HUES6 (cell line): ENCODE measurements around the gene C1QTNF1.

Experiments used
- H3K27ac ChIP-seq: 2 replicates; pipeline ENCODE4 v1.7.0; 2013; ENCODE audit warnings: low read depth, mild to moderate bottlenecking, low read length, inconsistent platforms
- H3K27me3 ChIP-seq: 2 replicates; pipeline ENCODE4 v1.6.1; 2013; ENCODE audit warnings: low read length; ENCODE audit not compliant: control insufficient read depth, insufficient read depth
- H3K36me3 ChIP-seq: 2 replicates; pipeline ENCODE4 v1.6.1; 2013; ENCODE audit warnings: low read length; ENCODE audit not compliant: control insufficient read depth, insufficient read depth
- H3K4me1 ChIP-seq: 2 replicates; pipeline ENCODE4 v1.6.1; 2013; ENCODE audit warnings: low read length; ENCODE audit not compliant: control insufficient read depth, insufficient read depth
- H3K4me3 ChIP-seq: 2 replicates; pipeline ENCODE4 v1.5.1; 2013; ENCODE audit warnings: low read depth, low read length
- H3K9ac ChIP-seq: one replicate; pipeline ENCODE4 v1.6.1; 2013; ENCODE audit warnings: mild to moderate bottlenecking, low read length
- H3K9me3 ChIP-seq: 2 replicates; pipeline ENCODE4 v1.6.1; 2013; ENCODE audit warnings: low read depth, low read length; ENCODE audit not compliant: control insufficient read depth, insufficient read depth

The C1QTNF1 gene, protein sequence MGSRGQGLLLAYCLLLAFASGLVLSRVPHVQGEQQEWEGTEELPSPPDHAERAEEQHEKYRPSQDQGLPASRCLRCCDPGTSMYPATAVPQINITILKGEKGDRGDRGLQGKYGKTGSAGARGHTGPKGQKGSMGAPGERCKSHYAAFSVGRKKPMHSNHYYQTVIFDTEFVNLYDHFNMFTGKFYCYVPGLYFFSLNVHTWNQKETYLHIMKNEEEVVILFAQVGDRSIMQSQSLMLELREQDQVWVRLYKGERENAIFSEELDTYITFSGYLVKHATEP

DNA sequence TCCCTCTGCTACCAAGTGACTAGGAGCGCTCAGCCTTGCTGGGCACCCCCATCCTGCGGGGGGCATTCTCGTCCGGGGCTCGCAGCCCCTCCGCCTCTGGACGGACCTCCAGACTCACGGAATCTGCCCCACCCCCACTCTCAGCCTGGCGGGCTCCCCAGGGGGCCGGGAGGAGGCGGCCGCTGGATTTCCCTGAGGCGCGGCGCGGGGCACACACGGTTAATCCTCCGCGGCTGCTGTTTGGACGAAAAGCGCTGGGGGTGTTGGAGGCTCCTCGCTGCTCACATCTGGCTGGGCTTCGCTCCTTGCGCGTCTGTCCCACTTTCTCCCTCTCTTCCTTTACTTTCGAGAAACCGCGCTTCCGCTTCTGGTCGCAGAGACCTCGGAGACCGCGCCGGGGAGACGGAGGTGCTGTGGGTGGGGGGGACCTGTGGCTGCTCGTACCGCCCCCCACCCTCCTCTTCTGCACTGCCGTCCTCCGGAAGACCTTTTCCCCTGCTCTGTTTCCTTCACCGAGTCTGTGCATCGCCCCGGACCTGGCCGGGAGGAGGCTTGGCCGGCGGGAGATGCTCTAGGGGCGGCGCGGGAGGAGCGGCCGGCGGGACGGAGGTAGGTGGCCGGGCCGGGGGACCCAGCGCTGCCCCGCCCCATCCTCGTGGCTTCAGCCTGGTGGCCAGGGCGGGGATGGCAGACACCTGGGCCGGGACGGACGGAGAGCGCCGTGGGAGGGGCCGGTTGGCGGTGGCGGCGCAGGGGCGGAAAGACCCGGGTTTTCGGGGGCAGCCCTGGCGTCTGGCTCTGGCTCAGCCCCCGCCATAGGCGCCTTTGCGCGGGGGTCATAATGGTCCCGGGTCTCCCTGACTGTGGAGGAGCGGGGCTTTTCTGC lies at the start of gene C1QTNF1:
Gene C1QTNF1, plus strand, starts transcription at position 284 of the 886 bp plus-strand sequence. CDS start 19,800 bp downstream, outside the sequence.
- Histone ChIP-seq H3K4me3 (peak within 1 kb of the TSS; percentile 68), H3K27me3 (peaks cover 95% of the 10 kb centered on the region), H3K4me1 (peaks cover 14% of the 10 kb centered on the region)

DNA sequence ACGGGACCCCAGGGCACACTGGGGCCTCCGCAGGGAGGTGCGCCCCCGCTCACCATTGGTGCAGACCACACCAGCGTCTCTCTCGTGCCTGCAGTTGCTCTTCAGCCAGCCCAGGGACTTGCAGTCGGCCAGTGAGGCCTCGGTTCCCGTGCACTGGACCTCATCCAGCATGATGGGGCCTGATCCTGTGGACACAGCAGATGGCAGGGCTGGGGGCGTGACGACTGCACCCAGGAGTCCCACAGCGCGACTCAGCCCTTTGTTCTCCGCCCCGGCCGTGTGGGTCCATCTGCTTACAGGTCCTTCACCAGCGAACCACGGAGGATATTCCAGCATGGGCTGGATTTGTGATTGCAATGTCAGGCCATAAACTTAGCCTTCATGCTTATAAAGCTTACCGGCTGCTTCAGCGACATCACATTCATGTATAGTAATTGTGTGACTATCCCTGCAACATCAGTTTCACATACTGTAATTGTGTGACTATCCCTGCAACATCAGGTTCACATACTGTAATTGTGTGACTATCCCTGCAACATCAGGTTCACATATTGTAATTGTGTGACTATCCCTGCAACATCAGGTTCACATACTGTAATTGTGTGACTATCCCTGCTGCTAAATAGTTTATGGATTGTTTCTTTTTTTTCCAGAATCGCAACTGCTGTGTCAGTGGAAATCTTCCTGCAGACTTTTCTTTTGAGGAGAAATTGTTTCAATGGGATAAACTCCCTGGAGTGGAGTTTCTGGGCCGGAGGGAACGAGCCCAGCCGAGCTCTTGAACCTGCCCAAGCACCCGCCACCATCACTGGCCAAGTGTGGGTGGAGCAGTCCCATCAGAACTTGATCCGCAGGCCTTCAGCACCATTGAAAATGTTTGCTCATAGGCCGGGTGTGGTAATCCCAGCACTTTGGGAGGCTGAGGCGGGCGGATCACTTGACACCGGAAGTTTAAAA lies 49.1 kb upstream of the C1QTNF1 start:
- Histone ChIP-seq H3K27ac (no peak overlapping the region), H3K9me3 (no peaks in the 10 kb centered on the region), H3K9ac (no peak overlapping the region), H3K36me3 (no peaks in the 10 kb centered on the region), H3K27me3 (no peaks in the 10 kb centered on the region), H3K4me3 (peak overlapping the region; percentile 33), H3K4me1 (peaks cover 20% of the 10 kb centered on the region)

More for the DNA sequence above, at the start of gene C1QTNF1:
- Histone ChIP-seq H3K9me3 (no peaks in the 10 kb centered on the region), H3K9ac (peak within 1 kb of the TSS; percentile 28), H3K27ac (no peak within 1 kb of the TSS), H3K36me3 (no peaks in the 10 kb centered on the region)

DNA sequence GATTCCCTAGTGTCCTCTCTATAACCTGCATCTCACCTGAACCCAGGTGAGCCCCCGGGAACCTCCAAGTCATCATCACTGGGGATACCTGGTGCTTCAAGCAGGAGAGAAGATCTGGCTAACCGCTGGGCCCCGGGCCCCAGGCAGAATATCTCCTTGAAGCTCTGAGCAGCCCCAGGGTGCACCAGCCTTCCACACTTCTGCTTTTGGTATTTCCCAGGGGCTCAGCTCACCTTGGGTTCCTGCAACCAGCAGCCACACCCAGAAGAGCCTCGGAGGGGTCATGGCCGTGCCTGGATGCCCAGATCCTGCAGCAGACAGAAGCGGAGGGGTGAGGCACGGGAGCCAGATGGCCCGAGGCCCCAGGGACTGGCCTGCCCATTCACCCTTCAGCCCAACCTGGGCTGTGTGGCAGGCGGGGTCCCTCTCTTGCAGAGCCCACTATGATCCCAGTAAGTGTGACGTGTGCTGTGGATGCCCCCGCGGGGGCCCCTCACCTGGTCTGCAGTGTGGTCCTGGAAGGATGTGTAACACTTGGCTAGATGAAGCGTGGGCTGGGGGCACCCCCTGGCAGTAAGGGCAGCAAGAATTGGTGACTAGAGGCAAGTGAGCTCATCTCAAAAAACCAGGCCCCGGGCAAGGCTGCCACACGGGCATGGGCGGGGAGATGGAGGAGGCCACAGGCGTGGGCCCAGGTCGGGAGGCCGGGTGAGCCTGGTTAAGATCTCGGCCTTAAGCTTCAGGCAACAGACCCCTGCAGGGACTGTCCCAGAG lies 46.9 kb upstream of the C1QTNF1 start:
- H3K9me3 ChIP-seq, result no peaks in the 10 kb centered on the region
- no peak overlapping the region for H3K9ac ChIP-seq
- no peak overlapping the region for H3K4me3 ChIP-seq
- H3K27ac ChIP-seq, result no peak overlapping the region
- H3K27me3 ChIP-seq, result no peaks in the 10 kb centered on the region
- no peaks in the 10 kb centered on the region for H3K36me3 ChIP-seq
- peaks cover 22% of the 10 kb centered on the region for H3K4me1 ChIP-seq

DNA sequence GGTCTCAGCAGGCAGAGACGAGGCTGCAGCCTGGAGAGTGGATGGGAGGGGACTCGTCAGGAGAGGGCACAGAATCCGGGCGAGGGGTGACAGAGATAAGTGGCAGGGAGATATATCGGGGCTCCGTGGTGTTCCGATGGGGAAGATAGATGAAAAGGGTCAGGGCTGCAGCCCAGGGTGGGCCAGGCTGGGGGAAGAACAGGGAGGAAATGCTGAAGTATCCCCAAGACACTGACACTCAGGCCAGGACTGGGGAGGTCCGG lies 46.4 kb upstream of the C1QTNF1 start:
- Histone ChIP-seq H3K9ac (no peak overlapping the region), H3K27ac (no peak overlapping the region)

DNA sequence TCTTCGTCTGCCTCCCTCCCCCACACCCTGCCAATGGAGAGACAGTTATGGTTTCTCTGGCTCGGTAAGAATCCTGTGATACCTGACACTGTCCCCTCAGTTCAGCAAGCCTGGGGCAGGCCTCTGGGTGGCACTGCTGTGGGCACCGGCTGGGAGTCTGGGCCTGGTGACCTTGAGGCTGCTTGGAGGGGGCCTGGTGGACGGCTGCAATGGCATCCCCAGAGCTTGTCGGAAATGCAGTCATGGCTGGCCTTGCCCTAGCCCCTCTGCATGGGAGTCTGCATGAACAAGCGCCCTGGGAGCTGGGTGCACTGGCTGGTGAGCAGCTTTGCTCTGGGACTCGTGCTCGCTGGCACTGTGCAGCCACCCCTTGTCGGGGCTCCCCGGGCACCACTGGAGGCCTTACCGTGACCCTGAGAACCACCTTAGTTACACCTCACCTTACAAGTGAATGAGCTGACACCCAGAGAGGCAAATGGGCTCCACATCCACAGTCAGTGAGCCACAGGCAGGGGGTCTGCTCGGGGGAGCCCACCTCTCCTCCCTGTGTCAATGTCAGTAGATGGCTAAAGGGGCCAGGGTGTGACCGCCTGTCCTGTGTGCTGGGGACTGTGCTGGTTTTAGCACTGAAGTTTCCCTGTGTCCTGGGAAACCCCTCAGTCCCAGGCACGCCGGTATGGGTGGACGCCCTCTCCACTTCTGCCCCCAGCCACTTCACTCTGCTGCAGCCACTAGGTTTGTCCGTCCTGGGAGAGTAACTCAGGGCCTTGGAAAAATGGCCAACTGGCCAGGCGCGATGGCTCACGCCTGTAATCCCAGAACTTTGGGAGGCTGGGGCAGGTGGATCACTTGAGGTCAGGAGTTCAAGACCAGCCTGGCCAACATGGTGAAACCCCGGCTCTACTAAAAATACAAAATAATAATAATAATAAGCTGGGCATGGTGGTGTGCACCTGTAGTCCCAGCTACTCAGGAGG lies 45.7 kb upstream of the C1QTNF1 start:
- Histone ChIP-seq H3K9me3 (no peaks in the 10 kb centered on the region), H3K27me3 (no peaks in the 10 kb centered on the region), H3K27ac (no peak overlapping the region), H3K4me3 (no peak overlapping the region), H3K9ac (no peak overlapping the region), H3K36me3 (no peaks in the 10 kb centered on the region), H3K4me1 (peaks cover 21% of the 10 kb centered on the region)

More for the DNA sequence above, 46.4 kb upstream of the C1QTNF1 start:
- H3K4me3 ChIP-seq, result no peak overlapping the region
- no peaks in the 10 kb centered on the region for H3K27me3 ChIP-seq
- peaks cover 22% of the 10 kb centered on the region for H3K4me1 ChIP-seq
- no peaks in the 10 kb centered on the region for H3K9me3 ChIP-seq
- H3K36me3 ChIP-seq, result no peaks in the 10 kb centered on the region

DNA sequence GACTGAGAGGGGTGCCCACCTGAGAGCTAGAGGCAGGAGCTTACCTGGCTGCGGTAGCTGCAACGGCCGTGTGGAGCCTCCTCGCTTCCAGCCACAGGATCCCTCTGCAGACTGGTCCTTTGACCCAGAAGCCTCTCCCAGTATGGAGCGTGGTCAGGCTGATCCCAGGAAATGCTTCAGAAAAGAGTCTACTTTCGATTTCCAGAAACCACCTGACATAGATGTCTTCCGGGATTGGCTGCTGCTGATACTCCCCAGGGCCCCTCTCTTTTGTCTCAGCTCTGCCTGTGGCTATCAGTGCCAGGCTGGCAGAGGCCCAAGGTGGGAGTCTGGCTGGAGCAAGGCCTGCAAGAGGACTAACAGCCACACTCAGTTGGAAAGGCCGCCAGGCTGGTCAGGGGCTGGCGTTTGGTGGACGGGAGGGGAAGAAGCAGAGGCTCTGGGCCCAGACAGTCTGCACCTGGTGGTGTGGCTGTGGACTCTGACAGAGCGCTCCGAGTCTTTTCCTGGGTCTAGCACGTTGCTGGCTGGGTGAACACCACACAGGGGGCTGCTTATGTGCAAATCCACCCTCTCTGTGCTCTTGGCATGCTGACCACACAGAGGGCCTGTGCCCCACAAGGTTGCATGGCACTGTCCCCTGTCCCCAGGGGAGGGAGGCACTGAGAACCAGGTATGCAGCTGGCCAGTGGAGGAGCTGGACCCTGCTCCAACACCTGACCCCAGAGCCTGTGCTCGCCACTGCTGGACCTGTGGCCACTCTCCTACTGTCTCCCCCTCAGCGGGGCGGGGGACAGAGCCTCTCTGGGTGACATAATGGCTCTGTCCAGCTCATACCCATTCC lies 44.0 kb upstream of the C1QTNF1 start, which contains the start of gene LGALS3BP:
Gene LGALS3BP, minus strand, starts transcription at position 144 of the 844 bp plus-strand sequence. CDS start 2,732 bp downstream, outside the sequence.
- Histone ChIP-seq H3K4me3 (no peak within 1 kb of the TSS), H3K9me3 (no peaks in the 10 kb centered on the region), H3K27ac (no peak within 1 kb of the TSS), H3K9ac (no peak within 1 kb of the TSS), H3K27me3 (no peaks in the 10 kb centered on the region), H3K4me1 (peaks cover 15% of the 10 kb centered on the region), H3K36me3 (no peaks in the 10 kb centered on the region)

DNA sequence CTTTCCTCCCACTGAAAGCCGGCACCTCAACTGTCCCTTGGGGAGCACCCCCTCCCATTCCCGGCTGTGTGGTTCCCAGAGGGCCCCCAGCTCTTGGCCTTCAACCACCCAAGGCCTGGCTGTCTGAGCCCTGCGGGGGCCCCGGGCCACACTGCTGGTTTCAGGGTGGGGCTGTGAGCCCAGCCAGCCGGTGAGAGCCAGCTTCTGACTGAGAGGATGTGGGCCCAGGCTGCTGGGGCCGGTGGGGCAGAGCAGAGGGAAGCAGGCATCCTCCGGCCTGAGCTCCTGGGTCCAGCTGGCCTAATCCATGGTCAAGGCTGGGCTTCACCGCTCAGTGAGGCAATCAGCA lies 43.4 kb upstream of the C1QTNF1 start:
- Histone ChIP-seq H3K9ac (no peak overlapping the region), H3K4me1 (peaks cover 13% of the 10 kb centered on the region), H3K4me3 (no peak overlapping the region), H3K27ac (no peak overlapping the region), H3K9me3 (no peaks in the 10 kb centered on the region), H3K36me3 (no peaks in the 10 kb centered on the region), H3K27me3 (no peaks in the 10 kb centered on the region)

DNA sequence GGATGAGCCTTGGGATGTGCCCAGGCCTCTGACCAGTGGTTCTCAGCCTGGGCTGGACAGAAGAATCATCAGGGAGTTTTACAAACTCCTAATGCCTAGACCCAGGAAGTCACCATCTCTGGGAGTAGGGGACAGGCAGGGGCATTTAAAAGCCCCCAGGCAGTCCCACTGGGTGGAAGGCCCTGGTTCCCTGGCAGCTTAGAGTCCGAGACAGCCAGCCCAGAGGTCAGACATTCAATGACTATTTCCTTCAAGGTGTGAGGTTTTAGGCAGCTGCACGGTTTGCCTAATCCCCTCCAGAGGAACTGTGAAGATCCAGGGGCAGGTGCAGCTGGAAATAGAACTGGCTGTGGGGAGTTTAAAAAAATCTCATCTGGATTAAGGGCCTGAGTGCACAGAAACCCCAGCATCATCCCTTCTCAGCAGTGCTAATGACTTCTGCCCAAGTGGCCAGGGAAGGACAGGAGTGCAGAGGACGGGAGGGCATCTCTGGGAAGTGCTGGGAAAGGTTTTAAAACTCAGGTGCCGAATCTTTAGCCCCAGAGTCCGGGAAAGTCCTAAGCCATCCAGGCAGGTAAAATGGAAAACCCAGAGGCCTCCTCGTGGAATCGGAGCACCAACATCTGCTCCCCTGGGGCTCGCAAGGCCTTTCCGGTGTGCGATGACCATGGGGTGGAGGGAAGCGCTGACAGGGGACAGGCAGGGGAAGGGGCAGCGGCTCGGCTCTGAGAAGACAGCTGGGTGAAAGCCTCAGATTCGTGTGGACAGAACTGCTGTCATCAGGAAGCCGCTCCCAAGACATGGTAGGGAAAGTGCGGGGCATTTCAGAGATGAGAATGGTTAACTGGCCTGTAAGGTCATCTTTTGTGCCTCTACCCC lies 42.7 kb upstream of the C1QTNF1 start:
- Histone ChIP-seq H3K27me3 (no peaks in the 10 kb centered on the region), H3K4me3 (no peak overlapping the region), H3K4me1 (peaks cover 10% of the 10 kb centered on the region), H3K27ac (no peak overlapping the region), H3K9me3 (no peaks in the 10 kb centered on the region), H3K36me3 (no peaks in the 10 kb centered on the region), H3K9ac (no peak overlapping the region)
